Keratinocyte (primary cell): ENCODE data around the gene FAM3A.

ENCODE experiments used
- CTCF ChIP-seq, 3 experiments: IDR thresholded peaks in 1 of 3; conservative IDR thresholded peaks in 1 of 3; optimal IDR thresholded peaks in 1 of 3; 2 replicates in 2 of 3; 3 replicates in 1 of 3; pipeline versions ENCODE3 to v1.5.1; 2011; ENCODE audit warnings: low read length in 3 of 3, mild to moderate bottlenecking in 3 of 3, moderate library complexity in 2 of 3, control low read depth in 1 of 3, inconsistent platforms in 1 of 3; ENCODE audit not compliant: insufficient read depth in 2 of 3; ENCODE audit errors: extremely low read depth in 1 of 3
- EZH2 ChIP-seq: IDR thresholded peaks from one replicate; pipeline ENCODE4 v1.6.1; 2012; ENCODE audit warnings: inconsistent platforms, mild to moderate bottlenecking, low read length, moderate library complexity

- TF ChIP-seq CTCF (optimal IDR thresholded peaks at IDR 0.05 in 1 of 3, IDR thresholded peaks at IDR 0.05 in 1 of 3, conservative IDR thresholded peaks at IDR 0.05 in 1 of 3; ENCODE audit: extremely low read depth in 1 of 3, insufficient read depth in 2 of 3, low read length in 3 of 3) (no peak), EZH2 (no peak)
These were observed 16.7 kb upstream of the FAM3A start for GRCh38 chrX:154532690-154533089.
